Right lobe of liver (tissue), 6 donors: Measurements from ENCODE around the gene RIMS4. TPM values are rescaled to one million over a fixed set of nuclear protein-coding genes. Genes with fewer than 3 reads are reported as not detected.
A peak's percentile ranks its signal among the peaks of the same experiment; 100 is the strongest.

Experiments used
- ATAC-seq, 4 donors: fragments of 200-7000 bp; cut with Tn5 transposase; one replicate each; pipeline ENCODE4 v1.9.1; 2020; ENCODE audit warnings: mild to moderate bottlenecking in 4 of 4, moderate library complexity in 4 of 4
- DNase-seq, 3 donors: peaks; one replicate each; pipeline ENCODE4 v3.0.0-alpha.2; 2020
- H3K27ac ChIP-seq, 3 donors: fragments of 200-600 bp; one replicate each; pipeline ENCODE4 v1.8.0; 2022
- H3K27me3 ChIP-seq, 2 donors: fragments of 200-600 bp; one replicate each; pipeline ENCODE4 v1.8.0; 2022
- H3K36me3 ChIP-seq, 4 donors: fragments of 200-600 bp; sonication (generic) in 1 of 4; one replicate each; pipeline versions ENCODE4 v1.5.1 to v1.8.0; 2017 to 2022; ENCODE audit warnings: control low read depth in 1 of 4
- H3K4me1 ChIP-seq, 4 donors: fragments of 200-600 bp; sonication (generic) in 1 of 4; one replicate each; pipeline versions ENCODE4 v1.5.1 to v1.8.0; 2017 to 2022; ENCODE audit warnings: control low read depth in 1 of 4
- H3K4me3 ChIP-seq, 3 donors: fragments of 200-600 bp; one replicate each; pipeline ENCODE4 v1.8.0; 2022
- H3K9me3 ChIP-seq, 4 donors: fragments of 200-600 bp; sonication (generic) in 1 of 4; one replicate each; pipeline versions ENCODE4 v1.5.1 to v1.8.0; 2017 to 2022; ENCODE audit warnings: control low read depth in 1 of 4
- POLR2A ChIP-seq: fragments of 450-650 bp; IDR thresholded peaks from one replicate; pipeline ENCODE4 v1.6.1; 2017; ENCODE audit warnings: antibody characterized with exemption, mild to moderate bottlenecking
- WGBS: methylation state at CpG from one replicate; pipeline ENCODE4 v1.1.6; 2018; ENCODE audit warnings: low coverage, low lambda C conversion rate; ENCODE audit not compliant: insufficient coverage; ENCODE audit errors: missing lambda C conversion rate; 5-methylcytosine and 5-hydroxymethylcytosine counted together
- intact Hi-C, 2 donors: fragments of 100-400 bp; cut with DNase I; formaldehyde crosslinking; loops; one replicate each; pipeline versions ENCODE4 v1.11.2 to v1.14.1; 2022
- total RNA-seq, 6 experiments: library from RNA; depleted of rRNA in 2 of 6; stranded (reverse); fragments of >200 nt in 2 of 6; fragmentation: NEBNext Ultra II Directional in 3 of 6; extraction: Animal tissue kit (Norgen Biotek cat#: 25700) in 3 of 6; gene quantifications; one replicate each; pipeline versions ENCODE4 v1.1.0 to v1.2.4, GENCODE V29; 2016 to 2023
- TF ChIP-seq, protein P1 (sequence below), 4 donors: fragments of 200-600 bp in 3 of 4; fragments of 450-650 bp in 1 of 4; IDR thresholded peaks; one replicate each; pipeline versions ENCODE4 v1.5.1 to v1.8.0; 2016 to 2022; ENCODE audit warnings: antibody characterized with exemption in 4 of 4, mild to moderate bottlenecking in 2 of 4
- donor health status: DM: no; HTN: yes; CAD: no.
- donor health status: DM: no; HTN: no; CAD: no.
- donor health status: DM: no; HTN: no; CAD: no.
- donor health status: DM: no; HTN: yes; CAD: no.
- donor health status: DM: no; HTN: yes; CAD: no.

Gene RIMS4
- total RNA-seq, 6 experiments from 2014 or later = not detected

DNA sequence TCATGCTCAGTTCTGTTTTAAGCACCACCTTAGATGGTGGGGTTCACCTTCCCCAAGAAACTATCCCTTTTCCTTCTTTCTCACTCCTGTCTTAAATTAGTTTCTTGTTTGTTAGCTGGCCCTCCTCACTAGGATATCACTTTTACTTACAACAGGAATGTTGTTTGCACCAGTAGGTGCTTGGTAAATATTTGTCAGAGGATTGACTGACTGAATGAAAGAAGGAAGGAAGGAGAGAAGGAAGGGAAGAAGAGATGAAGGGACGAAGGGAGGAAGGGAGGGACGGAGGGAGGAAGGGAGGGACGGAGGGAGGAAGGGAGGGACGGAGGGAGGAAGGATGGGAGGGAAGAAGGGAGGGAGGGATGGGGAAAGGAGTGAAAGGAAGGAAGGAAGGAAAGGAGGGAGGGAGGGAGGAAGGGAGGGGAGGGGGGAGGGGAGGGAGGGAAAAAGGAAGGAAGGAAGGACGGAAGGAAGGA lies 65.2 kb downstream of the RIMS4 start:
- peaks cover 0 to 1% of the 10 kb centered on the region in 2 donors for H3K27me3 ChIP-seq
- WGBS = 32% methylated on average over 5 of the region's 5 CpGs
- intact Hi-C loops = no loop called here
- H3K27ac ChIP-seq = no peak overlapping the region
- ATAC-seq (no peak), DNase-seq (no peak)
- no peaks in the 10 kb centered on the region for H3K36me3 ChIP-seq
- H3K4me3 ChIP-seq = peak overlapping the region in 1 of 3 donors; percentile 37
- no peaks in the 10 kb centered on the region for H3K9me3 ChIP-seq
- TF ChIP-seq, protein P1, sequence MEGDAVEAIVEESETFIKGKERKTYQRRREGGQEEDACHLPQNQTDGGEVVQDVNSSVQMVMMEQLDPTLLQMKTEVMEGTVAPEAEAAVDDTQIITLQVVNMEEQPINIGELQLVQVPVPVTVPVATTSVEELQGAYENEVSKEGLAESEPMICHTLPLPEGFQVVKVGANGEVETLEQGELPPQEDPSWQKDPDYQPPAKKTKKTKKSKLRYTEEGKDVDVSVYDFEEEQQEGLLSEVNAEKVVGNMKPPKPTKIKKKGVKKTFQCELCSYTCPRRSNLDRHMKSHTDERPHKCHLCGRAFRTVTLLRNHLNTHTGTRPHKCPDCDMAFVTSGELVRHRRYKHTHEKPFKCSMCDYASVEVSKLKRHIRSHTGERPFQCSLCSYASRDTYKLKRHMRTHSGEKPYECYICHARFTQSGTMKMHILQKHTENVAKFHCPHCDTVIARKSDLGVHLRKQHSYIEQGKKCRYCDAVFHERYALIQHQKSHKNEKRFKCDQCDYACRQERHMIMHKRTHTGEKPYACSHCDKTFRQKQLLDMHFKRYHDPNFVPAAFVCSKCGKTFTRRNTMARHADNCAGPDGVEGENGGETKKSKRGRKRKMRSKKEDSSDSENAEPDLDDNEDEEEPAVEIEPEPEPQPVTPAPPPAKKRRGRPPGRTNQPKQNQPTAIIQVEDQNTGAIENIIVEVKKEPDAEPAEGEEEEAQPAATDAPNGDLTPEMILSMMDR (IDR thresholded peaks at IDR 0.05) = no peak
- TF ChIP-seq POLR2A = no peak
- H3K4me1 ChIP-seq = peaks cover 0 to 19% (median 4%) of the 10 kb centered on the region in 4 donors

- ATAC-seq (no peak), DNase-seq (no peak)
- no peak overlapping the region for H3K4me3 ChIP-seq
- intact Hi-C loops = no loop called here
- no peak for TF ChIP-seq POLR2A
- TF ChIP-seq, protein P1 (IDR thresholded peaks at IDR 0.05) = no peak
- WGBS = 90% methylated on average over 5 of the region's 12 CpGs
- no peak overlapping the region for H3K27ac ChIP-seq
- no peaks in the 10 kb centered on the region for H3K36me3 ChIP-seq
- no peaks in the 10 kb centered on the region for H3K9me3 ChIP-seq
- no peaks in the 10 kb centered on the region for H3K27me3 ChIP-seq
- peaks cover 0 to 19% (median 4%) of the 10 kb centered on the region in 4 donors for H3K4me1 ChIP-seq
Measured at GRCh38 chr20:44743916-44744655, 66.3 kb downstream of the RIMS4 start.

- ATAC-seq (no peak), DNase-seq (no peak)
- H3K4me1 ChIP-seq = peaks cover 0 to 19% (median 4%) of the 10 kb centered on the region in 4 donors
- no peaks in the 10 kb centered on the region for H3K27me3 ChIP-seq
- whole genome bisulfite sequencing = 50% methylated on average over 6 of the region's 7 CpGs
- no peak overlapping the region for H3K27ac ChIP-seq
- H3K9me3 ChIP-seq = no peaks in the 10 kb centered on the region
- intact Hi-C loops = no loop called here
- no peak for TF ChIP-seq POLR2A
- TF ChIP-seq, protein P1 (IDR thresholded peaks at IDR 0.05) = no peak
- no peaks in the 10 kb centered on the region for H3K36me3 ChIP-seq
- H3K4me3 ChIP-seq = no peak overlapping the region
Measured at GRCh38 chr20:44743080-44743701, 67.2 kb downstream of the RIMS4 start.

- DNase-seq (no peak), ATAC-seq (peak in 1 of 4 donors; percentile 51)
- Histone ChIP-seq H3K36me3 (no peaks in the 10 kb centered on the region), H3K4me1 (peaks cover 0 to 19% (median 4%) of the 10 kb centered on the region in 4 donors), H3K9me3 (no peaks in the 10 kb centered on the region), H3K27ac (no peak overlapping the region), H3K4me3 (no peak overlapping the region), H3K27me3 (no peaks in the 10 kb centered on the region)
- TF ChIP-seq, protein P1 (IDR thresholded peaks at IDR 0.05) = no peak
- TF ChIP-seq POLR2A = no peak
- 17% methylated on average over 3 of the region's 14 CpGs for WGBS
- intact Hi-C loops = no loop called here
Measured at GRCh38 chr20:44742304-44743079, 67.9 kb downstream of the RIMS4 start.
